Stomach (tissue), 9 donors: ENCODE results near the gene TAS2R42. TPM values are rescaled to one million over a fixed set of nuclear protein-coding genes. Genes with fewer than 3 reads are reported as not detected.

Experiments
- DNase-seq, 2 donors: peaks; one replicate each; pipeline versions ENCODE4 v3.0.0 to v3.0.0-alpha.2; 2013 to 2019
- H3K27ac ChIP-seq, 5 donors: fragments of 200-600 bp in 4 of 5; sonication (generic) in 4 of 5; one replicate each; pipeline ENCODE4 v1.5.1; 2013 to 2019; ENCODE audit warnings: mild to moderate bottlenecking in 1 of 5, moderate library complexity in 1 of 5
- H3K27me3 ChIP-seq, 3 donors: fragments of 200-600 bp; sonication (generic); one replicate each; pipeline ENCODE4 v1.5.1; 2017 to 2019; ENCODE audit warnings: mixed run types in 1 of 3
- H3K36me3 ChIP-seq, 4 donors: fragments of 200-600 bp; sonication (generic); 1 replicate in 3 of 4; 2 replicates in 1 of 4; pipeline ENCODE4 v1.5.1; 2016 to 2019
- H3K4me1 ChIP-seq, 4 donors: fragments of 200-600 bp; sonication (generic); one replicate each; pipeline ENCODE4 v1.5.1; 2016 to 2019
- H3K4me3 ChIP-seq, 4 donors: fragments of 200-600 bp; sonication (generic) in 3 of 4; one replicate each; pipeline ENCODE4 v1.5.1; 2016 to 2019; ENCODE audit warnings: mild to moderate bottlenecking in 1 of 4
- H3K9me3 ChIP-seq, 4 donors: fragments of 200-600 bp; sonication (generic); one replicate each; pipeline ENCODE4 v1.5.1; 2016 to 2019
- CTCF ChIP-seq, 7 experiments: fragments of 450-650 bp in 4 of 7; fragments of 200-600 bp in 3 of 7; sonication (generic) in 3 of 7; IDR thresholded peaks; one replicate each; pipeline ENCODE4 v1.5.1; 2016 to 2019; ENCODE audit warnings: antibody characterized with exemption in 7 of 7, control low read depth in 2 of 7, mild to moderate bottlenecking in 1 of 7
- EP300 ChIP-seq: sonication (generic); formaldehyde crosslinking; IDR thresholded peaks from one replicate; pipeline ENCODE4 v1.6.1; 2017; ENCODE audit warnings: antibody characterized with exemption
- POLR2A ChIP-seq, 4 donors: fragments of 450-650 bp; IDR thresholded peaks; one replicate each; pipeline ENCODE4 v1.6.1; 2016; ENCODE audit warnings: antibody characterized with exemption in 4 of 4, control low read depth in 2 of 4, mild to moderate bottlenecking in 1 of 4, moderate library complexity in 1 of 4
- POLR2AphosphoS5 ChIP-seq, 3 donors: sonication (generic); formaldehyde crosslinking; IDR thresholded peaks; one replicate each; pipeline ENCODE4 v1.6.1; 2016; ENCODE audit warnings: antibody characterized with exemption in 3 of 3
- WGBS, 5 donors: extraction: QIAGEN DNeasy Blood & Tissue Kit in 3 of 5; methylation state at CpG; one replicate each; pipeline versions ENCODE4 v1.1.5 to v1.1.7; 2013 to 2018; 5-methylcytosine and 5-hydroxymethylcytosine counted together
- intact Hi-C: fragments of 100-400 bp; cut with DNase I; formaldehyde crosslinking; loops from one replicate; pipeline ENCODE4 v1.15.1; 2023; ENCODE audit warnings: low total_unique reads
- polyA plus RNA-seq, 3 donors: library from polyadenylated mRNA; stranded (reverse); fragments of 200-250 nt; gene quantifications; one replicate each; pipeline ENCODE4 v1.2.3, GENCODE V29; 2013
- total RNA-seq, 5 donors: library from RNA; depleted of rRNA; stranded (reverse); fragments of >200 nt; gene quantifications; one replicate each; pipeline versions ENCODE4 v1.1.0 to v1.2.3, GENCODE V29; 2014 to 2016
- donor health status: healthy with polysubstance abuse.
- donor health status: Bipolar disorder and iron deficiency.
- donor health status: healthy.

The TAS2R42 gene
- total and polyA plus RNA-seq, 8 donors, result not detected

DNA sequence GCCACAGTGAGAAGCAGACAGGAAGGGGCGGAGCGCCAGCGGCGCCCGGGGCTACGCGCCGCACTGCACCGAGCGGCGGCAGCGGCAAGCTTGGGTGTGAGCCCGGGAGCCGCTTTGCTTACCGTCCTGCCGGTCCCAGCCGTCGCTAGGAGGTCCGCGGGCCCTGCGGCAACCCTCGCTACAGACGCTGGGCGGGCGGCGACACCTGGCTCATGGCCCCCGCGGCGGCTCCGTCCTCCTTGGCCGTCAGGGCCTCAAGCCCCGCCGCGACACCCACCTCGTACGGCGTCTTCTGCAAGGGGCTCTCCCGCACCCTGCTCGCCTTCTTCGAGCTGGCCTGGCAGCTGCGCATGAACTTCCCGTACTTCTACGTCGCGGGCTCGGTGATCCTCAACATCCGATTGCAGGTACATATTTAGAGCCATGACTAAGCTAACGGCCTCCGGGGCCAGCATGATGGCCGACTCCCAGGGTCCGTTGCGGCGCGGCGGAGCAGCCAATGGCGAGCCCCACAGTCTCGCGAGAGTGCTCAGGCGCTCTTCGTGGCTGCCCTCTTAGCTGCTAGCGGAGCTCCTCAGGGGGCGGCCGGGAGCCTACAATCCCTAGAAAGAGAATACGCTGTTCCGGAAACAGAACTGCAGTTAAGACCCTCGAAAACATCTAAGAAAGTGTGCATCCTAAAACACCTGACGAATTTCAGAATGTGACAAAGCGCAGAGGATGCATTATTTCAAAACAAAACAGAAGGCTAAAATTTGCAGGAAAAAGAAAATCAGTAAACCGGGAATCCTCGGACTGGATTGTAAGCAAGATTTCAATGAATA, 15.4 kb downstream of the TAS2R42 start, which contains the start of gene SMIM10L1:
Gene SMIM10L1, plus strand, starts transcription at position 50 of the 824 bp plus-strand sequence. Its CDS starts 163 bp downstream, at position 213.
- peak within 1 kb of the TSS; percentile 95 to 99 (median 98) for H3K27ac ChIP-seq
- peaks cover 19 to 47% (median 30%) of the 10 kb centered on the region in 4 donors for H3K4me1 ChIP-seq
- DNase-seq, result peak; percentile 91 to 98
- no peaks in the 10 kb centered on the region for H3K27me3 ChIP-seq
- H3K4me3 ChIP-seq, result peak within 1 kb of the TSS; percentile 83 to 97 (median 89)
- 0 to 1% (median 0%) methylated on average over 33 to 70 of the region's 70 CpGs for WGBS, 5 donors
- intact Hi-C loops, result no loop called here
- TF ChIP-seq EP300 (peak; percentile 40), POLR2A (IDR thresholded peaks at IDR 0.05) (peak in 1 of 4 donors; percentile 12), POLR2AphosphoS5 (IDR thresholded peaks at IDR 0.05) (peak; percentile 65 to 85 (median 68)), CTCF (IDR thresholded peaks at IDR 0.05) (no peak)
- H3K36me3 ChIP-seq, result peaks cover 0 to 1% (median under 1%) of the 10 kb centered on the region in 4 donors
- H3K9me3 ChIP-seq, result no peaks in the 10 kb centered on the region

- 2 to 6% (median 3%) methylated on average over 4 of the region's 4 CpGs for WGBS, 5 donors
- Histone ChIP-seq H3K9me3 (no peaks in the 10 kb centered on the region), H3K36me3 (peaks cover 4 to 7% (median 6%) of the 10 kb centered on the region in 4 donors), H3K4me1 (peaks cover 19 to 51% (median 33%) of the 10 kb centered on the region in 4 donors), H3K27ac (peak overlapping the region; percentile 95 to 99 (median 98)), H3K4me3 (peak overlapping the region; percentile 83 to 97 (median 89)), H3K27me3 (no peaks in the 10 kb centered on the region)
- intact Hi-C loops, result no loop called here
- no peak for DNase-seq
- TF ChIP-seq POLR2AphosphoS5 (IDR thresholded peaks at IDR 0.05) (no peak), POLR2A (IDR thresholded peaks at IDR 0.05) (no peak), CTCF (IDR thresholded peaks at IDR 0.05) (no peak), EP300 (no peak)
Measured at GRCh38 chr12:11170810-11171144, 16.0 kb downstream of the TAS2R42 start.

DNA sequence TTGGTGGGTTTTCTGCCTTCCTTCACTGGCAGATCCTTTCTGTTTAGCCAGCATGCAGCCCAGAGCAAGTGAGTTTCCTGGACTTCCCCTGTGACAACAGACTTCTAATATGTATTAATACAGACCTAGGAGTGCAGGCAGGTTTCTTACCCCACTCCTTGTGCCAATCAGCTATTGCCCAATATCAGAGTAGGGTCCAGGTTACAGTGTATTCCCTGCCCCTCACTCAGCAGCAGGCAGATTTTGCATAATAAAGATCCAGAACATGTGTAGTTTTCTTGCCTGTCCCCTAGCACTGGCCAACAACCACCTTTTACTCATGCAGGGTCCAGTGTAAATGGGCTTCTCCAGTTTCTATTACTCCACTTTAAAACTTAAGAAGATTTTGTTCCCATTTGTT, 20.4 kb downstream of the TAS2R42 start:
- intact Hi-C loops, result no loop called here
- Histone ChIP-seq H3K9me3 (no peaks in the 10 kb centered on the region), H3K4me3 (no peak overlapping the region), H3K27ac (no peak overlapping the region), H3K36me3 (peaks cover 5 to 10% (median 9%) of the 10 kb centered on the region in 4 donors), H3K4me1 (peaks cover 16 to 32% (median 23%) of the 10 kb centered on the region in 4 donors), H3K27me3 (no peaks in the 10 kb centered on the region)
- DNase-seq, result no peak
- no peak for TF ChIP-seq POLR2A (IDR thresholded peaks at IDR 0.05)
- no peak for TF ChIP-seq CTCF (IDR thresholded peaks at IDR 0.05)
- TF ChIP-seq EP300, result no peak
- TF ChIP-seq POLR2AphosphoS5 (IDR thresholded peaks at IDR 0.05), result no peak

GRCh38 chr12:11164384-11164783, 22.4 kb downstream of the TAS2R42 start:
- no peak for DNase-seq
- Histone ChIP-seq H3K4me3 (no peak overlapping the region), H3K27me3 (no peaks in the 10 kb centered on the region), H3K27ac (no peak overlapping the region), H3K36me3 (peaks cover 5 to 18% (median 14%) of the 10 kb centered on the region in 4 donors), H3K4me1 (peaks cover 5 to 22% (median 10%) of the 10 kb centered on the region in 4 donors), H3K9me3 (no peaks in the 10 kb centered on the region)
- intact Hi-C loops, result no loop called here
- TF ChIP-seq POLR2AphosphoS5 (IDR thresholded peaks at IDR 0.05) (no peak), CTCF (IDR thresholded peaks at IDR 0.05) (no peak), POLR2A (IDR thresholded peaks at IDR 0.05) (no peak)
